ENCODE results near the gene MN1.
"Not testable (repeated sequence)": the region's sequence is repeated elsewhere in the genome, so short reads cannot be mapped to it uniquely, and the experiment has no call there.

The MN1 gene

DNA sequence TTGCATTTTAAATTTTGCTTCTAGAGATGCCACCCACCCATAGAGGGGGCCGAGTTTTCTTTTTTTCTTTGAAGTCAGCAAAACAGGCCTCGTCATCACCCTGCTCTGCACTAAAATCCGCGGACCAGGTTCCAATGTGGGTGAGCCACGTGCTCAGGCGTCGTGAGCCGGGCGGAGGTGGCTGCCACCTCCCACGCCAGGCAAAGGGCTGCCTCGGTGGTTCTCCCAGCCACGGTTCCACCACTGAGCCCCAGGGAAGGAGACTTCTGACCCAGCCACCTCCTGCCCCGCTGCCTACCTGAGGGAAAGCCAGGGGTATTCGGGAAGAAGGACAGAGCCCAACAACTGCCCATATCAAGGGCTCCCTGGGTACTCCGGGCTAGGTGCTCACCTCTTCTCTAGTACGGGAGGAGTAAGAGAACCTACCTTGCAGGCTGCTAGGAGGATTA, 45.3 kb downstream of the MN1 start:
- DNase-seq: no peak

DNA sequence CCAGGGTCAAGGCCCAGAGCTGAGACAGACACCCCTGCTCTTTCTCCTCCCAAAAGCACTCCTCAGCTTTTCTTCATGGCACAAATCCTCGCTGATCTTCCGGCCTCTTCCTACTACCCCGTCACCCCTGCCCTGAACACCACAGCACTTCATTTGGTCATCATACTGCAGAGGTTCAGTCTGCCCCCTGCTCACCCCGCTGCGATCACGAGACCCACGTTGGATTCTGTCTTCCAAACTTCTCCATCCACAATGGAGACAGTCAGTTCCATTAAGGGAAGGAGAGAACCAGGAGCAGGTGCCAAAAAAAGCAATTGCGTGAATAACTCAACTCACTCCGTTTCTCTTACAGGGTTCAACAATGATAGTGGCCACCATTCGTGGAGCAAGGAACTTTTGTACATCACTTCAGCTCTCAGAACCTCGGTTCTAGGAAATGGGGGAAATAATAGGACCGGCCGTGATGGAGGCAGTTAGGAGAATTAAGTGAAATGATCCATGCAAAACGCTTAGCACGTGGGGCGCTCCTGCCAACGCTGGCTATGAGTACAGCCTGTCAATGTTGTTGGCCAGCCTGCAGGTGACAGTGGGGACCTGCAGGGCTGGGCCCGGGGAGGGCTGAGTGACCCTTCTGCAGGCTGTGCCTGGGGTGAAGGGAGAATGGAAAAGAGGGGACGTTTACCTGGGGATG, 45.9 kb downstream of the MN1 start:
- DNase-seq: no peak

DNA sequence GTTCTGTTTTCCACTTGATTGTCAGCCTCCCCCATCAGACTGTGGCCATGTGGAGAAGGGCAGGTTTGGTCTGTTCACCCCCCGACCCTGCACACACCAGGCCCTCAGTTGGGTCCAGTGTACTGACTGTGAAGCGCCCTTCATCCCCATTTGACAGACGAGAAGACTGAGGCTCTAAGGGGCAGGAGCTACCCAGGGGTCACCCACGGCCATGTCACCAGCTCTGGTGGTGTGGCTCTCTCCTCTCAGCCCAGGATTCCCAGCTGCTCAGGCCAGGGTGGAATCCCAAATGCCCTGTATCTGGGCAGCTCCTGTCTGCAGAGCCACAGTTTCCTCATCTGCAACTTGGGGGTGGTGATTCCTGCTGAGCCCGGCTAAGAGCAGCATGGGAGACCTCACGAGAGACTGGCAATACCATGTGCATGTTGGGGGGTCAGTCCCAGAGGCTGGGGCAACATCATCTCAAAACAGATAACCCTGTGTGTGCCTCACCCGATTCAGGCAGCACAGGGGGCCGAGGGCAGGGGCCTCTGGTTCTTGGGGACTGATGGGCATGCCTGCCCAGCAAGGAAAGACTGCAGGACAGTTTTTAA, 46.6 kb downstream of the MN1 start:
- no peak for DNase-seq

DNA sequence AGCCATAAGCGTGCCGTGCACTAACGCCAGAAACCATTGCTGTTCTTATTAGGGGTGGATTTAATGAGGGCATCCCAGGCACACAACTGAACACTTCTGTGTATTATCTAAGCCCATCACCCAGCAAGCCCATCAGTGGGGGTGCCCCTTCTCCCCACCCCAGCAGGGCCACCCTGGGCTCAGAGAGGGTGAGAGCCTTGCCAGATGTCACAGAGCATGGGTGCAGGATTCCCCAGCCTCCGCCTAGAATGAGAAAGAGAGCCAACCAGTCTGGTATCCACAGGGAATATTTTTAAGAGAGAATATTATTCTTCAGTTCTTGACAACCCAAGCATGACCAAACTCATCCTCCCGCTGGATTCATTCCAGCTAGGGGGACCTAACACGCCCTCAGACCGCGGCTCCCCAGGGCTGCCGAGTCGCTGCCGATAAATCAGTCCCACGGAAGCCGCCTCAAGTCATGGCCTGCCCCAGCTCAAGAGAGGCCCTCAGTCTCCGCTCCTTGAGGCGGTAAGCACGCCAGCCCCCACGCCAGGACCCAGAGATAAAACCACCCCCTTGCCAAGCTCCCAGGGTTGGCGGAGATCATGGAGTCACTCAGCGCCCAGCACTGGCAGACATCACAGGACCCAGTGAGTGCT, 47.2 kb downstream of the MN1 start:
- DNase-seq: peak; percentile 7

DNA sequence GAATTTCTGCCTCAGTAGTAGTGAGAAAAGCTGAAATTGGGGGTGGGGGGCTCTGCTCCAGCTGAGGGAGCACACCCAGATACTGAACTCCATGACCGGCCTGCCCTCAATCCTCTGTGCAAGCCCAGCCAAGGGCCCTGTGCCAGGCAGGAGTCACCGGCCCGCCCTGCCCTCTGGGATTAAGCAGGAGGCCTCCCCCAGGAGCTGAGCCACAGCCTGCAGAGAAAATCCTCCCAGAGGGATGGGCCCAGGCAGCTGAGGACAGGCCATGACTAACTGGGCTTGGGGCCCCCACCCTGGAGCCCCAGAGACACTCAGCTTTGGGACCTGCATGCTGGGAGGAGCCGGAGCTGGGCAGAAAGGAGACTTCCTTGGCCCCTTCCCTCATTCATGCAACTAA, 48.8 kb downstream of the MN1 start:
- DNase-seq: no peak

DNA sequence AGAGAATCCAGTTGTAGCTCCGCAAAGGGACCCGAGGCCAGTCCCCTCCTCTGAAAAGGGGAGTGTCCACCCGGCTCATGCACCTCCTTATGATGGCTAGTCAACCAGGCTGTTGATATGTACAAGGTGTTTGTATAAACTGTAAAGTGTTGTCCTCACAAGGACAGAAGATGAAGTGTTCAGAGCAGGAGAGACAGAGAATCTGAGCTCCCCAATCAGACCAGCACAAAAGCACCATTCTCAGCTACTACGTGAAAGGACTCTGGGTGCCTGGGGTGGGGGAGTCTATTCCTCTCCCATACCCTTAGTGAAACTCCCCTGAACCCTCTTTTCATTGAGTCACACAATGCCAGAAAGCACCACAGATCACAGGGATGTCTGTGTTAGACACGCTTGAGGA, 49.4 kb downstream of the MN1 start:
- DNase-seq: no peak

DNA sequence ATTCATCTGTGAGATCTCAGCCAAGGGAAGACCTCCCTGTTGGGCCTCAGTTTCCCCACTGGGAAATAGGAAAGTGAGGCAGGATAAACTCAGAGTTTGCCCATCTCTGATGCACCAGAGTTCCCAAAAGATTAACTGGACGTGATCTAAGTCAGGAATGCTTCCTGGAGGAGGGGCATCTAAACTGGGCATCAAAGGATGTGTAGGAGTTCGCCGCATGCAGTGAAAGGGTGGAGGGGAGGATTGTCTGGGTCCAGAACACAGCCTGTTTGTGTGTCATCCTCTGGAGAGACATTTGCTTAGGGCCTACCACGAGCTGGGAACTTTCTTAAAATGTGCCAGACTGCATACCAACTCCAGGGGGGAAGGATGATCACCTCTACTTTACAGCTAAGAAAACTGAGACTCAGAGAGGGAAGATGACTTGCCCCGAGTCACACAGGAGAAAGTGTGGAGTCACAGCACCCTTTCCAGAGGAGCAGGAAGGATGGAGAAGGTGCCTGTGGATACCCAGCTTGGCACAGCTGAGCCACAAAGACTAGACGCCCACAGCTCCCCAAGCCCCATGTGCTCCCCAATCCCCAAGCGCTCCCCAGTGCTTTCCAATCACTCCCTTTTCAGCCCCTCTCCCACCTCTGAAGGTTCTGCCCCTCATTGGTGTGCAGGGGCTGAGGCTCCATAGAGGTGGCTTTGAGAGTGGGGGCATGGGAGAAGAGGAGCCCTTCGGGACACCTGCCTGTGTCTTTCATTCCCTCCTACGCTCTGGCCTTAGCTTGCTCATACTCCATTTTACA, 50.1 kb downstream of the MN1 start:
- DNase-seq: no peak

DNA sequence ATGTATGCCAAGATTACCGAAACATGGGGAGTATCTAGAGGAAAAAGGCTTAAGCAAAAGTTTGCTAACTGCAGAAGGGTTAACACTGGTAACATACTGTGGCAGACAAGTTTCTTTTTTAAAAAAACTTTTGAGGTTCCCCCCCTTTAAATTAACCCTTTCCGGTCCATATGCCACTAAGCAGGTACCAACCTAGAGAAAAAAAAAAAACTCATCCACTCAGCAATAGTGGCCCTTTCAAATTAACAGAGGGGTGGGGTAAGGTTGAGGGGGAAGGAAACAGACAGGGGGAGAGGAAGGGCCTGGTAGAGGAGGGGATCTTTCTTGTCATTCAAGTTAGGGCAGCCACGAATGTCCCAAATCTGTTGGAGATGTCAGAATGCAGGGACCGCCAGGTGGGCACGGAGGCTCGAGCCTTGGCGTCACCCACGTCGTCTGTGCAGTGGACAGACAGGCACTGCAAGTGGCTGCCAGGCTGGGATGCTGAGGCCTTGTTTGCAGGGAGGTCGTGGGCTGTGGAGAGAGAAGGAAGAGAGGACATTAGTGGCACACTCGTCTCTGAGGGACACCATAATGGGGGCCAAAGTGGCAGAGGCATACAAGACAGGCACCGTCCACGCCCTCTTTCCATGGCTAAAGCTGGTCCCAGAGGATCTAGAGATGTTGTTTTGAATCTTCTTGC, 50.8 kb downstream of the MN1 start:
- no peak for DNase-seq

DNA sequence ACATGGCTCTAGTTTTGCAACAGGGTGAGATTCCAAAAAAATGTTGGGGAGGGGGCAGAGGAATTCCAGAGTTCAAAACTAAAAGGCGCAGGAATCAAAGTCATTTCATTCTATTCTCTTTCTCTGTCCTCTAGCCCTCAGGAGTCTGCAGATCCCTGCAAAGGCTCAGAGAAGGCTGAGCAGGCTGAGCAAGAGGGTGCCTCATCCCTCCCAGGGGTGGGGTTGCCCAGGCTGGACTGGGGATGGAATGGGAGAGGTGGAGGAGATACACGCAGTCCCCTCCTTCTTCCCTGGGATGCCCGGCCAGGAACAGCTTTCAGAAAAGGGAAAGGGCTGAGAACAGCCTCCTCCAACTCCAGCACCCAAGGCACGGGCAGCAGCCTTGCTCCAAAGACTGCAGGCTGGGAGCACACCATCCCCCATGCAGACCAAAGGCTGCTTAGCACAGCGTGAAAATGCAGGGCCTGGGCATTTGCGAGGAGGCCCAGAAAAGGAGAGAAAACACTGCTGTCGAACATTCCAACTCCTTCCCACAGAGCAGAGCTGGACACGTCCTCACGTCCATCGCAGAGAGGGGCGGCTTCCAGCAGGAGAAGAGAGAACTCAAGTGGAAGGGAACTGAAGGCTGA, 51.8 kb downstream of the MN1 start:
- no peak for DNase-seq

DNA sequence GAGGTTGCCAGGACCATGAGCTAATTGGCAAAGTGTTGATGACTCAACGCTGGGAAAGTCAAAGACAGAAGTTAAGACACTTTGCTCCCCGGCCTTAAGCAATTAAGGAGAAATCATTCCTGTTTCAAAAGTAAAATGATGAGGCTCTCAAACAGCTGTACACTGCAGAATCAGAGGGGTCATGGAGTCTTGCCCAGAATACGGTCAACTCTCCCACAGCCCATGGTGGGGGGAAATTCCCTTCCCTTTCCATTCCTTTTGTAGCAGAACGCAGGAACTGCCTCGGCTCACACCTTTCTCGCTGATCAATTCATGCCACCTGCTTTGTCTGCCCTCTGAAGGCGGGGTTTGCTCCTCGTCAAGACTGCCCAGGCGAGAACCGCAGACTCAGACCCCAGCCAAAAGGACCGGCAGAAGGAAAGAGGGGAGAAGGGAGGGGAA, 52.8 kb downstream of the MN1 start:
- no peak for DNase-seq

DNA sequence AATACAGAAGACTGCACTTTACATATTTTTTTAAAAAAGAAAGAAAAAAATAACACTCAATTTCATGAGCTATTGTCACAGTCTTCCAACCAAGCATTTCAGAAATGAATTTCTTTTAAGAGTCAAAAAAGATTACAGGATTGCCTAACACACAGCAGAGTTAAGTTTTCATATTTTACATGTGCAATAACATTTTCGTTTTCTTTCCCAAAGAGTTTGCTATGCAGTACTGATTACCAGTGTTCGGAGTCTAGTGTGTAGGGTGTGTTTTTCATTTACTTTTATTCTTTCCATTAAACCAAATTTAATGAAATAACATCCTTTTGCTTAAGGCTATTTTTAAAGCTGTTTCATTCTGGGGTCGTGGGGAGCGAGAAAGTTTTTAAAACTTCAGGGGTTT, 53.2 kb downstream of the MN1 start:
- DNase-seq: no peak

DNA sequence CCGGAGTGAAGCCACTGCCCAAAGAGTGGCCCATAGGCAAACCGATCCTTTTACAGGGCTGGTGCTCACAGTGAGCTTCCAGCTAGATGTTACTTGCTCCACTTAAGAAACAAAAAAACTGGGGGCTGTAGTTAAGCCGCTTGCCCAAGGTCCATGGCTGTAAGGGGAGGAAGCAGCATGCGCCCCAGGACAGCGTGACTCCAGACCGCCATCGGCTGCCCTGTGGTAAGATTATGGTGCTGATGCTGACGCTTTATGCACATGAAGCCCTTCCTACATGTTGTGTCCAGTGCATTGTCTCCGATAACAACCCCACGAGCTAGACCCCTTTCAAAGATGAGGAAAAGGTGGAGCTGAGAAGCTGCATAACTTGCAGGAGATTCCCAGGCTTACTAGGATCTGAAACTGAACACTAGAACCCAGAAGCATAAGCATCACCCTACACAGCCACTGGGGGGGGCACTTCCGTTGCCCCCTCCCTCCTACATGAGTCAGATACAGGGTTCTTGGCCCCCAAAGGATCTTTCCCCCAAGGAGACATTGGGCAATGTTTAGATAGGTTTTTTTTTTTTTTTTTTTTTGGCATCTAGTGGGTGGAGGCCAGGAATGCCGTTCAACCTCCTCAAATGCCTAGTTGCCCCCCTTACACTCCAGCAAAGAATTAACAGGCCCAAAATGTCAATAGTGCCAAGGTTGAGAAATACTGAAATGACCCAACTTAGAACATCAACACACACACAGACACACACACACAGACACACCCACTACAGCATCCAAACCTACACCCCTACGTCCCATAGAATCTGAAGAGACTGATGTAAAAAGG, 53.9 kb downstream of the MN1 start:
- DNase-seq: no peak

DNA sequence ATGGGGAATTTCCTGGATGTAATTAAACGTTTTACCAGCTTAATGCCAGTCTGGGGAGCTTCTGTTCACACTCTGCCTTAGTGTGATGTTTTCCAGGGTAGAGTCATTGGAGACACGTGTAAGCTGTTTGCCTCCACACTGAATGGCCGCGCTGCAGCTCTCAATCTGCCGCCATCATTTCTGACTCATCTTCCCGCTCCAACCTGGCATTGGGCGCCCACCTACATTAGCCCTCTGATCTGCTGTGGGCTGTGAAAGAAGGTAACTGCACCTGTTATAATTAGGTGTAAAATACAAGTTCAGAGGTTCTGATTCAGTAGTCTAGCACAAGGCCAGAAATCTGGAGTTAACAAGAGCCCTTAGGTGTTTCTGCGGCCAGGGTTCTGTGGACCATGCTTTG, 54.6 kb downstream of the MN1 start:
- DNase-seq: no peak

DNA sequence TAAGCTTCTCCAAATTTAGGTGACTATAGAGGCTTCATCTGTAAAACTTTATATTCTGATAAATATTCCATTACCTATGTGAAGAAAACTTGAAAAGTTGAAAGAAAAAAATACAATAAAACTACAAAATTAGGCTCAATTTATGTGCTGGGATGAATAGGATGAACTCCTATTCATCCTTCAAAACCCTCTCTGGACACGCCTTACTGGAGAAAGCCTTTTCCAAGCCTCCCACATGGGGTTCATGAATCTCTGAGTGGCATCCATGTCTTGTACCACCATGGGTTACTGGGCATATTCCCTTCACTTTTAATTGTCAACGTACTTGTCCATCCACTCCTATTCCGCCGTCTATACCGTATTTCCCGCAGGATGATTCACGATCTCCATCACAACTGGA, 55.7 kb downstream of the MN1 start:
- no peak for DNase-seq

DNA sequence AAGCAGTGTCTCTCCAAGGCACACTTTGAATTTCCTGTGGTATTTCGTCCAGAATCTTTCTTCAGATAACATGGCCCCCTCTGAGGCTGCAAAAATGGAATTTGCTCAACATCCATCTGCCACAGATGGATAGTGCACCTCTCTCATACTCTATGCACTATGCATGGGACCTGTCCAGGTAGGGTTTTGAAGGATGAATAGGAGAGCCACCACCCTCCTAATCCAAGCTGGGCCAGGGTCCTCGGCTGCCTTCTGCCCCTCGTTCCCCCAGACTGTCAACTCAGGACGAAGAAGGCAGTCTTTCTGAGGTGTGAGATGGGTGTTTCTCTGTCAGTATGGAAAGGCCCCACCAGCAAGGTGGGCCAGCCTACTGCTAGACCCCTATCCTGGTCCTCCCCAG, 56.4 kb downstream of the MN1 start:
- no peak for DNase-seq

DNA sequence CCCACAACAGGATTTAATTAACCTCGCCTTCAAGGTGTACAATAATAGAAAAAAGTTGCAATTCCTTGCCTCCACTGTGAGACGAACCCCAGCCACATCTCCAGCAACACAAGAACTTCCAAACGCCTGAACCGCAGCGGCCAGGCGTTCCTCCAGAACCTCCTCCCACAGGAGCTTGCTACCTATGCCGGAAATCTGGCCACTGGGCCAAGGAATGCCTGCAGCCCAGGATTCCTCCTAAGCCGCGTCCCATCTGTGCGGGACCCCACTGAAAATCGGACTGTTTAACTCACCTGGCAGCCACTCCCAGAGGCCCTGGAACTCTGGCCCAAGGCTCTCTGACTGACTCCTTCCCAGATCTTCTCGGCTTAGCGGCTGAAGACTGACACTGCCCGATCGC, 57.5 kb downstream of the MN1 start:
- not testable (repeated sequence) for DNase-seq

DNA sequence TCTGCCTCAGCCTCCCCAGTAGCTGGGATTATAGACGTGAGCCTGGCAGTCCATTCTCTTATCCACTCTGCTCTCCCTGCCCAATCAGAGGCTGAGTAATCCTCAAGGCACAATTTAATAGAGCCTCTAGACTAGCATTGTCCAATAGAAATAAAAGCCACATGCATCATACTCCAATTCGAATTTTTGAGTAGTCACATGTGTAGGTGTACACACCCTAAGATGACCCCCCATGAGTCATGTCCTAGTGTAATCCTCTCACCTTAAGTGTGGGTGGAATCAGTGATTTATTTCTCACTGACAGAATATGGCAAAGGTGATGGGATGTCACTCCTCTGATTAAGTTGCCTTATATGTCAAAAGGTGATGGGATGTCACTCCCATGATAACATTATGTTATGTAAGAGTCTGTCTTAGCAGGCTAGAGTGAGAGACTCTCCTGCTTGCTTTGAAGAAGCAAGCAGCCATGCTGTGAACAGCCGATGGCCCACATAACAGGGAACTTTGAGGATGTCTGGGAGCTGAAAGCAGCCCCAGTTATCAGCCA, 61.3 kb downstream of the MN1 start:
- DNase-seq: no peak

DNA sequence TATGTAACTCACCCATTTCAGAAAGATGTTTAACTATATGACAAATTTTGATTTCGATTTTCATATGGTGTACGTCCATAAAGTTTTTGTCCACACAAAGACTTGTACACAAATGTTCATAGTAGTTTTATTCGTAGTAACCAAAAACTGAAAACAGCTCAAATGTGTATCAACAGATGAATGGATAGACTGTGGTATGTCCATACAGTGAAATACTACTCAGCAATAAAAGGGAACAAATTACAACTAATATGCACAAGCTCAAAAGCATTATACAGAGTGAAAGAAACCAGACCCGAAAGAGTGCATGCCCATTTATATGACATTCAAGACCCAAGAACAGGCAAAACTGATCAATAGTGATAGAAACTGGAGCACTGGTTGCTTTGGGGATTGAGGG, 64.0 kb downstream of the MN1 start:
- DNase-seq: no peak

DNA sequence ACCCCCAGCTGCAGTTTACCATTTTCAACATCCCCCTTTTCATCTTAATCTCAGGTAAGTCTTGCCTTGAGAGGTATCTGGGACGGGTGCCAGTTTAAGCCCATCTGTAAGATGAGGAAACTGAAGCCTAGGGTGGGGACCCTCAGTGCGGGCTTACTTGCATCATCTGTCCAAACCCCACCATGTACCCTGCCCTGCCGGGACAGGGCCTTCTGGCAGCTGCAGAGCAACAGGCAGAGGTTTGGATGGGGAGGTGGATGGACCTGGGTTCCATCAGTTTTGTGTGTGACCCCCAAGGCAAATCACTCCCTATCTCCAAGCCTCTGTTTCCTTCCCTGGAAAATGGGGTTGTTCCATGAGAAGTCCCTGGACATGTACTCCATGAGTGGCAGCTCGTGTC, 67.5 kb downstream of the MN1 start:
- DNase-seq: no peak

DNA sequence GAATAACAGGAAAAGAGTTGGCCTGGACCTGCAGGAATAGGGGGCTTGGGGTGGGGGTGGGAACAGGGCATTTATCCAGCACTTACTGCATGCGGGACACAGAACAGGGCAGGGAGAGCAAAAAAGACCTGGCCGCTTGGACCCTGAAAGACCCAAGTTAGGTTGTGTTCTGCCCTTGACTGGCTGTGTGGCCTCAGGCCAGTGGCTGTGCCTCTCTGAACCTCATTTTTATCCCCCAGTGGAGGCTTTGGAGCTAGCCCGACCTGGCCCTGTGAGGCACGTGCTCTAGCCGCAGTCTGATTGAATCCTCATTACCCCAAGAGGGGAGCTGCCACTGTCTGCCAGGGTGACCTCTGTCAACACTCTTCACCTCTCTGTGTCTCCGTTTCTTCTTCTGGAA, 68.7 kb downstream of the MN1 start:
- no peak for DNase-seq

DNA sequence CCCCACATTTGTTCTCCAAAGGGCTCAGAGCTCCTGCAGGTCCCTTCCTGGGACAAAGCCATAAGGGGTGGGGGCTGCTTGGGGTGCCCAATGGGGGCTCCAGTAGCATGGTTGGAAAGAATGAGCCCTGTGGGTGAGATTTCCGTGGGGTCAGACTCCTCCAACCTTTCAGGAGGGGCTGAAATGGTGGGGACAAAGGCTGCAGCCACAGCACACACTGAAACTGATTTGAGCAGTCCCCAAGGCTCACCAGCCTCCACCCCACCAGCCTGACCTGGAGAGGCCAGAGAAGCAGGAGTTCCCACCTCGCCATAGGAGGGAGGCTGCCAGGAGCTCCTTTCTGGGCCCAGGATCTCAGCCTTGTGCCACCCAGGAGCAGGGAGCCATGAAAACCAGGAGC, 69.2 kb downstream of the MN1 start:
- DNase-seq: no peak
